IgD-negative memory B cell (primary cell): Measurements from ENCODE around the gene UGT1A10. TPM values are rescaled to one million over a fixed set of nuclear protein-coding genes. Genes with fewer than 3 reads are reported as not detected.

Experiments used
- H3K27ac Mint-ChIP-seq, 3 donors: one replicate each; pipeline ENCODE4 v1.8.0; 2020 to 2022; ENCODE audit warnings: mild to moderate bottlenecking in 3 of 3, mixed read lengths in 3 of 3, moderate library complexity in 1 of 3
- H3K27me3 Mint-ChIP-seq: one replicate; pipeline ENCODE4 v1.8.0; 2021; ENCODE audit warnings: mixed read lengths
- H3K36me3 Mint-ChIP-seq: one replicate; pipeline ENCODE4 v1.8.0; 2020; ENCODE audit warnings: mild to moderate bottlenecking, mixed read lengths
- H3K4me1 Mint-ChIP-seq, 3 donors: one replicate each; pipeline ENCODE4 v1.8.0; 2020 to 2022; ENCODE audit warnings: mixed read lengths in 3 of 3, mild to moderate bottlenecking in 1 of 3
- H3K4me3 Mint-ChIP-seq, 4 donors: one replicate each; pipeline ENCODE4 v1.8.0; 2020 to 2022; ENCODE audit warnings: mild to moderate bottlenecking in 4 of 4, mixed read lengths in 4 of 4, moderate library complexity in 3 of 4
- H3K9me3 Mint-ChIP-seq, 3 donors: one replicate each; pipeline ENCODE4 v1.8.0; 2020 to 2021; ENCODE audit warnings: mixed read lengths in 3 of 3, mild to moderate bottlenecking in 1 of 3
- polyA plus RNA-seq: library from polyadenylated mRNA; unstranded; fragments of 300-500 nt; fragmentation: Illumina TruSeq; gene quantifications from one replicate; pipeline ENCODE4 v1.2.3, GENCODE V29; 2021

UGT1A10 gene
- polyA plus RNA-seq, 1 donor from 2014 or later, result not detected

DNA sequence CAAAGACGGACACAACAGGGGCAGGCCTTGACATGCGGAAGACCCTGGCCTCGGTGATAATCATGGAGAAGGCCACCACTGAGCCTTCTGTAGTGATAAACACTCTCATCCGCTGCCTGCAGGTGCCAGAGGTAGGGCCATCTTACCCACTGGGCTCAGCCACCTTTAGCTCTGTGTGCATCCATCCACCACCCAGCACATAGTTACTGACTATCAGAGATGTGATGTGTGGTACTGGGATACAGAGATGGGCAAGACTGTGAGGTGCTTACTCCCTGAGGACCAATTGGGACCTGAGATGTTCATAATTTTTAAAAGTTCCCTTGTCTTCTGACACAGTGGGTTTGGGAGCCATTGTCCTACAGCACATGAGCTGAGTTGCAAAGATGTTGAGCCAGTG lies 143.5 kb downstream of the UGT1A10 start:
- Mint-ChIP-seq H3K9me3 (peaks cover 7 to 12% (median 8%) of the 10 kb centered on the region in 3 donors), H3K4me3 (no peak overlapping the region), H3K27me3 (peaks cover 22% of the 10 kb centered on the region), H3K27ac (no peak overlapping the region), H3K36me3 (peaks cover 4% of the 10 kb centered on the region), H3K4me1 (no peaks in the 10 kb centered on the region)

DNA sequence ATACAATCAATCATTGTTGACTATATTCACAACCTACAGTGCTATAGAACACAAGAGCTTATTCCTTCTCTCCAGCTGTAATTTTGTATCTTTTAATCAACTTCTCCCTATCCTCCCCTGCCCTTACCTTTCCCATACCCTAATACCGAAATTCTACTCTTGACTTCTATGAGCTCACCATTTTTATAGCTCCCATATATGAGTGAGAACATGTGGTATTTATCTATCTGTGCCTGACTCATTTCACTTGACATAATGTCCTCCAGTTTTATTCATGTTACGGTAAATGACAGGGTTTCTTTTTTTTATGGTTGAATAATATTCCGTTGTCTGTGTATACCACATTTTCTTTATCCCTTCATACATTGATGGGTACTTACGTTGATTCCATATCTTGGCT lies 144.5 kb downstream of the UGT1A10 start:
- Mint-ChIP-seq H3K27me3 (peaks cover 20% of the 10 kb centered on the region), H3K27ac (no peak overlapping the region), H3K4me1 (no peaks in the 10 kb centered on the region), H3K9me3 (peaks cover 6 to 11% (median 7%) of the 10 kb centered on the region in 3 donors), H3K36me3 (peaks cover 3% of the 10 kb centered on the region), H3K4me3 (no peak overlapping the region)

DNA sequence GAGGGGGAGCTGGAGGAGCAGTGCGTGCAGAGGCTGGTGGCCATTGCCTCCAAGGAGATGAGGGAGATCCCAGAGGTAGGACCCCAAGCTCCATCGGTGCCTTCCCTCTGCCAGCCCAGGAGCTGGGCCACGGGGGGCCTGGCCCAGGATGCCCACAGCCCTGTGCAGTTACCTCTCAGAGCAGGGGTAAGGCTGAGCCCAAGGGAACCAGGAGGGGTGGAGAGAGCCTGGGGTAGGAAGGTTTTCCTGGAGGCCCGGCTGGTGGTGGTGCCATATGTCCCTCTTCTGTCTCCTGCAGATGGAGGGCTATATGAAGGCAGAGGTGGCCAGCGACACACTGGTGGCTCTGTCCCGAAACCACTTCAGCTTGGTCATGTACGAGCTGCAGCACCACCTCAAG lies 153.3 kb downstream of the UGT1A10 start:
- H3K36me3 Mint-ChIP-seq, result peaks cover 4% of the 10 kb centered on the region
- no peaks in the 10 kb centered on the region for H3K27me3 Mint-ChIP-seq
- no peak overlapping the region for H3K27ac Mint-ChIP-seq
- H3K9me3 Mint-ChIP-seq, result no peaks in the 10 kb centered on the region
- H3K4me1 Mint-ChIP-seq, result no peaks in the 10 kb centered on the region
- H3K4me3 Mint-ChIP-seq, result no peak overlapping the region

DNA sequence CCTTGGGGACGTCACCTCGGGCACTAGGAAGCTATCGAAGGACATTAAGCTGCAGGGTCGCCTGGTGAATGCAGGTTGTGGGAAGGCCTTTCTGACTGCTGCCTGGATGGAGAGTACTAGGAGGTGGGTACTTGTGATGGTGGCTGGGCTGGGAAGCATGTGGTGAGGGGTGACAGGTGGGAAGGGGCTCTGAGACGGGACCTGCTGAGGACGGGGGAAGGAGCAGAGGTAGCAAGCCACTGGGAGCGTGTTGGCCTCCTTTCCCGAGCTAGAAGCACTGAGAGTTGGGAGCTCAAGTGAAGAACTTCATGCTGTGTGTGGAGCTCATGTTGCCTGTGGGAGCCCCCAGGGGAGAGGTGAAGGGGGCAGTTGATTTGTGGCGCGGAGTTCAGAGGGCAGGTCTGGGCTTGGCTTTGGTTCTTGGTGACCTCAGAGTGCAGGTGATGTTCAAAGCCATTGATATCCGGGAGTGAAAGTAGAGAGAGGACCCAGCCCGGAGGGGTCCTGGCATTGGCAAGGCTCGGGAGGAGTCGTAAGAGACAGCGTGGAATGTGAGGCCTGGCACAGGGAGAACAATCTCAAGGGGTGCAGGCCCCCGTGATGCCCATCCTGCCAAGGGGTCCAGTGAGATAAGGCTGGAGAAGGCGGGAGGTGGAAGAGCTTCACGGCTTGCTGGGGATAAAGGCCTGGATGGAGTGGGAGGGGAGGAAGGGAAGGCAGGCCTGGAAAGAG lies 155.1 kb downstream of the UGT1A10 start:
- Mint-ChIP-seq H3K4me3 (no peak overlapping the region), H3K27ac (peak overlapping the region in 1 of 3 donors; percentile 65), H3K27me3 (peaks cover 1% of the 10 kb centered on the region), H3K36me3 (no peaks in the 10 kb centered on the region), H3K9me3 (no peaks in the 10 kb centered on the region), H3K4me1 (no peaks in the 10 kb centered on the region)

DNA sequence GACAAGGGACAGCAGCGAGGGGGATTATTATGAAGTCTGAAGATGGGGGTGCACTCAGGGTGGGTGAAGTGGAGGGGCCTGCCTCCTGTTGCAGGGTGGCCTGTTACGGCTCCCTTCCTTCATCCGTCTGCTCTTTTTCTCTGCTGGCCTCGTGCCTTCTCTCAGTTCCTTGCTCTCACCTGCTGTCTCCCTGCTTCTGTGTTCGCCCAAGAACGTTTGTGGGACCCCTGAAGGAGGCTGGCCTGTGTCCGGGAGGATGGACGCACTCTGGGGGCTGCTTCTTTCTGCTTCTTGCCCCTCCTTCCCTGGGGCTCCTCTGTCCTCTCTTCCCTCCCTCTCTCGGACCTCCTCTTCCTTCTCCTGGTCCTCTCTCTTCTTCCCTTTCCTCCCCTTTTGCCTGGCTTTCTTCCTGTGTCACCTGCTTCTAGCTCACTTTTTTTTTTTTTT lies 155.7 kb downstream of the UGT1A10 start:
- no peak overlapping the region for H3K4me3 Mint-ChIP-seq
- no peaks in the 10 kb centered on the region for H3K4me1 Mint-ChIP-seq
- peaks cover 1% of the 10 kb centered on the region for H3K27me3 Mint-ChIP-seq
- H3K27ac Mint-ChIP-seq, result no peak overlapping the region
- H3K9me3 Mint-ChIP-seq, result no peaks in the 10 kb centered on the region
- H3K36me3 Mint-ChIP-seq, result no peaks in the 10 kb centered on the region

DNA sequence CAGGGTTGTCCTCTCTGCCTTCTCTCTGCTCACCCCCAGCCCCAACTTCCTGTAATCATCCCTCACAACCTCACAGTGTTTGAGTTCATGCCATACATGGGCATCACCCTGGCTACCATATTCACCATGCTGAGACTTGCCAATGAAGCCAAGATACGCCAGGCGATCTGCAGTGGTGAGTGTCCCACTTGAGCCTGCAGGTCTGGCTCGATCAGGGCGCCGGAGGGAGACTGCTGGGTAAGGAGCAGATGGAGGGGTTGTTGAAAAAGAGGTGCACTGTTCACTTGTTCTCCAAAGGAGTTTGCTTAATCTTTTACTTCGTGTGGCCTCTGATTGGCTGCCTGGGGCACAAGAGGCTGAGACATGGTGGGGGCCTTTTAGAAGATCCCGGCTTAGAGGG lies 156.5 kb downstream of the UGT1A10 start:
- Mint-ChIP-seq H3K4me1 (no peaks in the 10 kb centered on the region), H3K36me3 (no peaks in the 10 kb centered on the region), H3K27ac (no peak overlapping the region), H3K9me3 (no peaks in the 10 kb centered on the region), H3K4me3 (no peak overlapping the region), H3K27me3 (peaks cover 1% of the 10 kb centered on the region)

DNA sequence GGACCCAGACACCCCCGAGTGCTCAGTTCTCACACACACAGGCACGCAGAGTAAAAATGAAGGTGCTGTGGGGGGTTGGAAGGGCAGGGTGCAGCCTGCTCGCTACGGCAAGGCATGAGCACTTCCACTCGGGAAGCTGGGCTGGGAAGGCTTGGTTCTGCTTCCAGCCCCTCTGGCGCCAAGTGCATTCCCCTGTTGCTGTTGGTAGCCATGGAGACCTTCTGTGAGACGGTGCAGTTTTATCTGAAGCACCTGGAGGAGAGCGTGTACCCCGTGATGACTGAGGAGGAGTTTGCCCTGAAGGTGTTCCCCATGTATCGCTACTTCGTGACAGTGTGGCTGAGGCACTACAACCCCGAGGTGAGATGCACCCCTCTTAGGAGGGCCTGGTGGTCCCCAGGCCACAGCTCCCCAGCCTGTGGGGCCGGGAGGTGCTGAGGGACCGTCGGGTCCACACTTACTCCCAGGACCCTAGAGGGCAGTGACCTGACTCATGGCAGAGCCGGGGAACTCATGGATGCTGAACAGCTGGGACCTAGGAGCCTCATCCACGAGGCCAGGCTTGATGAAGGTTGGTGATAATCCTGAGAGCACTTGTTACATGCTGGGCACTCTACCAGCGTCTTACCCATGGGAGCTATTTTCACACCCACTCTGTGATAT lies 157.3 kb downstream of the UGT1A10 start:
- H3K4me1 Mint-ChIP-seq, result no peaks in the 10 kb centered on the region
- H3K27me3 Mint-ChIP-seq, result peaks cover 1% of the 10 kb centered on the region
- no peak overlapping the region for H3K27ac Mint-ChIP-seq
- H3K9me3 Mint-ChIP-seq, result no peaks in the 10 kb centered on the region
- no peaks in the 10 kb centered on the region for H3K36me3 Mint-ChIP-seq
- no peak overlapping the region for H3K4me3 Mint-ChIP-seq

DNA sequence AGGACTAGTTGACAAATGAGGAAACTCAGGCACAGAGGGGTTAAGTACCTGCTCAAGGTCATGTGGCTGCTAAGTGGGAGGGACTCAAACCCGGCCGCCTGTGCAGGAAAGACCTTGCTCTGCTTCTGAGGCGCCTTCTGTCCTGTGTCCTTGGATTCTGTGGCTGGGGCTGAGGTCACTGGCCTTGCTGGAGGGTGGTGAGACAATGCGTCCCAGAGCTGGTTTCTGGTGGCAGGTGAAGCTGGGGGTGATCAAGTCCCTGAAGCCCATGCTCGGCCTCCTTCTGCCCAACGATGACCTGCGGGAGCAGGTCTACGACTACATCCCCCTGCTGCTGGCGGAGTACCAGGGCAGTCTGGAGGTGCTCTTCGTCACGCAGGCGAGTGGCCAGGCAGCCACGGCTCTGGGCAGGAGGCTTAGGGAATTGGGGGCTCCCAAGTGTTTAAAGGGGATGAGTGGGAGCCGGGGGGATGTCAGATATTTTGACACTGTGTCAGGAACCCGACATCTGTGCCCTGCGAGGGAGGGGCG lies 157.9 kb downstream of the UGT1A10 start:
- H3K4me3 Mint-ChIP-seq, result no peak overlapping the region
- H3K27ac Mint-ChIP-seq, result no peak overlapping the region
- peaks cover 1% of the 10 kb centered on the region for H3K27me3 Mint-ChIP-seq
- no peaks in the 10 kb centered on the region for H3K9me3 Mint-ChIP-seq
- no peaks in the 10 kb centered on the region for H3K4me1 Mint-ChIP-seq
- H3K36me3 Mint-ChIP-seq, result no peaks in the 10 kb centered on the region

DNA sequence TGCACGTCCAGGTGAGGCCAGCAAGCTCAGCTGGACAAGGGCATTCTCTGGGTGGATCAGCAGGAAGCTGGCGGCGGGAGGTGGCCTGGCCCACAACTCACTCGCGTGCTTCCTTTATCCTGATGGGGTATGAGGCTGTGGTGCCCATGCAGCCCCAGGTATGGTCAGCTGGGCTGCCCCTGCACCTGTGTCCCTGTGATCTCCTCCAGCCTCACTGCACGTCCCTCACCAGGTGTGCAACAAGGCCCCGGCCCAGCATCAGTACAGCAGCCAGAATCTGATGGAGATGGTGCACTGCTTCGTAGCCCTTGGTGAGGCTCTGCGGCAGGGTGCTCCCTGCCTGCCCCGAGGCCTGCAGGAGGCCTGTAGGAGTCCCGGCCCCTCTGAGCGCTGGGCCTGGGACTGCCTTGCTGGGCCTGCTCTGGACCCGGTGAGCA lies 159.5 kb downstream of the UGT1A10 start:
- no peaks in the 10 kb centered on the region for H3K9me3 Mint-ChIP-seq
- H3K27me3 Mint-ChIP-seq, result peaks cover 1% of the 10 kb centered on the region
- H3K36me3 Mint-ChIP-seq, result no peaks in the 10 kb centered on the region
- no peak overlapping the region for H3K27ac Mint-ChIP-seq
- no peak overlapping the region for H3K4me3 Mint-ChIP-seq
- H3K4me1 Mint-ChIP-seq, result no peaks in the 10 kb centered on the region

DNA sequence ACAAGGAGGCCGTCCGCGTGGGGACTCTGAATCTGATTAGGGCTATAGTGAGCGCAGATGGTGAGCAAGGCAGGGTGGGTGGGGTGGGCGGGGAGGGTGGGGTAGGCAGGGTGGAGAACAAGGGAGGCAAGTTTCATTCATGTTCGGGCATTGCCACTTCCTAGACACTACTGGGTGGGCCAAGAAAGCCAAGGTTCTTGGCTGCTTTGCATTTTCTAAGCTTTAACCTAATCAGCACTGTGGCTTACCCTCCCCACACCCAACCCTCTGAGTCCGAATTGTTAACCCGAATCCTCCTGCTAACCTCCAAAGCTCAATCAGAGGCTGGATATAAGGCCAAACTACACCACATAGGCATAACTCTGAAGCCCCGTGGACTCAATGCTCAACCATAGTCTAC lies 160.0 kb downstream of the UGT1A10 start:
- no peak overlapping the region for H3K27ac Mint-ChIP-seq
- H3K36me3 Mint-ChIP-seq, result no peaks in the 10 kb centered on the region
- no peak overlapping the region for H3K4me3 Mint-ChIP-seq
- H3K4me1 Mint-ChIP-seq, result no peaks in the 10 kb centered on the region
- peaks cover 1% of the 10 kb centered on the region for H3K27me3 Mint-ChIP-seq
- no peaks in the 10 kb centered on the region for H3K9me3 Mint-ChIP-seq

DNA sequence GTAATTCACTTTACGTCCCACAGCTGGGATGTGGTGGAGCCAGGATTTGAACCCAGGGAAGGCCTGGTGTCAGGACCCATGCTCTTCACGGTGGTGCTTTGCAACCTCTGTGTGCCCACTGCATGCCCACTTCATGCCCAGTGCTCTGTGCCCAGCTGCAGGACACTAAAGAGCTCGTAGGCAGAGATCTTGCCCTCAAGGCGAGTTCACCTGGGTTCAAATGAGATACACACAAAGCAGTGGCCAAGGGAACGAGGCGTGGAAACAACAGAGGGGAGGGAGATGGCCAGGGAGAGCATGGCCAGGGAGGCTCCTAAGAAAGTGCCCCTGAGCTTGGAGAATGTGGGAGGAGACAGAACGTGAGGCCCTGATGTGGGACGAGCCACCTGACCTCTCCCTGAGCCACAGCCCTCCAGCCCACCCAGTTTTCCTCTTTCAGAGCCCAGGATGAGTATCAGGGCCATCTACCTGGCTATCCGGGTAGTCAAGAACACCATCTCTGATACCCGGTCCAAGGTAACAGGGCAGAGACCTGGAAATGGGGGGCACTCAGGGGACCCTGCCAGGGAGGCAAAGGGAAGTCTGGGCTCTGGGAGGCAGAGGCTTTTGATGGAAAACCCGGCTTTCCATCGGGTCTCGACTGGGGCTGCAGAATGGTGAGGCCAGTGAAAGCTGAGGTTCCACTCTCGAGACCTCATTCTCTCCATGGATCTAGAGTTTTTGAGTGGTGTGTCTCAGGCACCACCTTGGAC lies 162.3 kb downstream of the UGT1A10 start:
- Mint-ChIP-seq H3K9me3 (no peaks in the 10 kb centered on the region), H3K27me3 (peaks cover 5% of the 10 kb centered on the region), H3K4me1 (no peaks in the 10 kb centered on the region), H3K4me3 (no peak overlapping the region), H3K27ac (no peak overlapping the region), H3K36me3 (no peaks in the 10 kb centered on the region)

DNA sequence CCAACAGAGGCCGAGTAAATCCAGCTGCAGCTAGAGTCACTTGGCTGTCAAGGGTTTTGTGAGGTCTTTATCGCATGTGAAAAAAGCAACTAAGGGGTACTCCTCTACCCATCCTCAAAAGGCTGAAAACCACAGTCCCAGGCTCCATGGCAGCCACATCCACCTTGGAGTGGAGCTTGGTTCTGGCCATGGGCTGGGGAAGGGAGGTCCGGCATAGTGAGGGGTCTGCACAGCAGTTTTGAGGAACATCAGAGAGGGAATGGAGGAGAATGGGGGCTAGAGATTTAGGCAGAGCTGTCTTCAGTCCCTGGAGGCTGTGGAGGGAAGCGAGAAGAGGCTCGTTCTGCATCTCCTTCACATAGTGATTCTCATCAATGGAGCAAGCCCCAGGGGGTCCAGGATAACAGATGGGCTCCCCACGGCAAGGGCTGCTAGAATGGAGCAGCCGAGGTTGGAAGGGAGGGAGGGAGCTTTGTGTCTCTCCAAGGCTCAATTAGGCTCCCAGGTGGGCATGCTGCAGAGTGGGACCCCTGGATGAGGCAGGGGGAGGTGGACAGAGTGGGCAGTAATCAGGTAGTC lies 162.9 kb downstream of the UGT1A10 start:
- H3K27me3 Mint-ChIP-seq, result peaks cover 7% of the 10 kb centered on the region
- H3K9me3 Mint-ChIP-seq, result no peaks in the 10 kb centered on the region
- H3K27ac Mint-ChIP-seq, result no peak overlapping the region
- H3K4me1 Mint-ChIP-seq, result no peaks in the 10 kb centered on the region
- H3K4me3 Mint-ChIP-seq, result no peak overlapping the region
- H3K36me3 Mint-ChIP-seq, result no peaks in the 10 kb centered on the region

DNA sequence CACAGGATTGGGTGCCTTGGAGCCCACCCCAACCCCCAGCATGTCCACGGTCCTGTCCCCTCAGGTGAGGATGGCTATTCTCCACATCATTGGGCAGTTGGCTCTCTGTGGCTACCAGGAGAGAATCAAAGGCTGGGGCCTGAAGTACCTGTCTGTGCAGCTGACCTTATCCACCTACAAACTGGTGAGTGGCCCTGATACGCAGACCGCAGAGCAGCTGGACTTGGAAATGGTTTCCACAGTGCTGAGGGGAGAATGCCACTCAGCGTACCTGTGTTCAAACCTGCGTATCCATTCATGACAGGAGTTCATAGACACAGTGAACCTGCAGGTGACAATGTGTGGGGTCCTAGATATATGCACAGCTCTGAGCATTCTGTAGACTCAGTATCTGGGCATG lies 163.5 kb downstream of the UGT1A10 start:
- H3K27ac Mint-ChIP-seq, result no peak overlapping the region
- peaks cover 10% of the 10 kb centered on the region for H3K27me3 Mint-ChIP-seq
- H3K4me1 Mint-ChIP-seq, result no peaks in the 10 kb centered on the region
- no peaks in the 10 kb centered on the region for H3K36me3 Mint-ChIP-seq
- no peak overlapping the region for H3K4me3 Mint-ChIP-seq
- no peaks in the 10 kb centered on the region for H3K9me3 Mint-ChIP-seq

DNA sequence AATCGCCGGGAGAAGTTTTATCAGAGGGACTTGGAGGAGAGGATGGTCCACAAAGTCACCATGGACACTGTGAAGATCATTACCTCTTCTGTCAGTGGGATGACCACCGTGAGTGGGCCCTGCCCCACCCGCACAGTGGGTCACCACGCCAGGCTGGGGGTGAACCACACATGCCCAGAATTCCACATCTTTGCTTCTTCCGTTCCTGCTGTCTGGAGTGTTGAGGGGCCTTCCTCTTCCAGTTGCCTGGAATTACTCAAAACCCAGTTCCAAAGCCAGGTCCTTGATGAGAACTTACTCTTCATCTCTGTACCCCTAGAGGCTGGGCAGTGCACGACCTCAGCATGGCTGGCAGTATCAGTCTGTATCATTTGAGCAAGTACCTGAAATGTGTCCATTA lies 164.0 kb downstream of the UGT1A10 start:
- no peaks in the 10 kb centered on the region for H3K36me3 Mint-ChIP-seq
- H3K4me1 Mint-ChIP-seq, result no peaks in the 10 kb centered on the region
- H3K4me3 Mint-ChIP-seq, result no peak overlapping the region
- peaks cover 11% of the 10 kb centered on the region for H3K27me3 Mint-ChIP-seq
- no peaks in the 10 kb centered on the region for H3K9me3 Mint-ChIP-seq
- no peak overlapping the region for H3K27ac Mint-ChIP-seq
